HG03558 (cell line): Measurements from ENCODE around the gene RAP1GAP2.
"Not testable (repeated sequence)": the region's sequence is repeated elsewhere in the genome, so short reads cannot be mapped to it uniquely, and the experiment has no call there.

Experiments
- ATAC-seq: cut with Tn5 transposase; IDR thresholded peaks from one replicate; pipeline ENCODE4 v1.9.1; 2021; ENCODE audit warnings: moderate number of reproducible peaks; ENCODE audit not compliant: unreplicated experiment; ENCODE audit errors: extremely low read depth

RAP1GAP2 gene

DNA sequence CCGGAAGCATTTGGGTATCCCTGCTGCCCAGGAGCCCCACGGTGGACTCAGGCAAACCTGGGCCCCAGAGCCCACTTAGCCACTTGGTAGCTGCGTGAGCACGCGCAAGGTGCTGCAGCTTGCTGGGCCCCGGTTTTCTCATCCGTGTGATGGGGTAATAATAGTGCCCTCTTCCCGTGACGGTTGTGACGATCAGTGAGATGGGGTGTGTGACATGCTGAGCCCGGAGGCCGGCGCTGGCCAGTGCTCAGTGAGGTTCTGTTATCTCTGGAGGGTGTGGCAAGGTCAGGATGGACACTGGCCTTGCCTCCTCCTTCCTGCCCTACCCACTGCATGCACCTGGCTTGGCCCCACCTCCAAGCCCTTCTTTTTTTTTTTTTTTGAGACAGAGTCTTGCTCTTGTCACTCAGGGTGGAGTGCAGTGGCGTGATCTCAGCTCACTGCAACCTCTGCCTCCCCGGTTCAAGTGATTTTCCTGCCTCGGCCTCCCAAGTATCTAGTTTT lies 82.6 kb downstream of the RAP1GAP2 start:
- ATAC-seq: no peak

DNA sequence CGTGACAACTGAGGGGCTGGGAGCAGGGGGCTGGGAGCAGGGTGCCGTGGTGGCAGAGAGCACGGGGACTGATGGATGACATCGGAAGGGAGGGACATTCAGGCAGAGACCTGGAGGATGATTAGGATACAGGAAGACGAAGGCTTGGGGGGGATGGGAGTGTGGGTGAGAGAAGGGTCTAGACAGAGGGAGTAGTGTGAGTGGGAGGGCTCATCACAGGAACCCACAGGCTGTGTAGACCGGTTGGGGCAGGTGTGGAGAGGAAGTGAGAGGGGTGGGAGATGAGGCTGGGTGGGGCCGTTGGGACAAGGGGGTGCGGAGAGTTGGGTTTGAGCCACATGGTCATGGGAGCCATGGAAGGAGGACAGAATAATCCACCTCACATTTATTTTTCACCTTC lies 83.8 kb downstream of the RAP1GAP2 start:
- no peak for ATAC-seq

DNA sequence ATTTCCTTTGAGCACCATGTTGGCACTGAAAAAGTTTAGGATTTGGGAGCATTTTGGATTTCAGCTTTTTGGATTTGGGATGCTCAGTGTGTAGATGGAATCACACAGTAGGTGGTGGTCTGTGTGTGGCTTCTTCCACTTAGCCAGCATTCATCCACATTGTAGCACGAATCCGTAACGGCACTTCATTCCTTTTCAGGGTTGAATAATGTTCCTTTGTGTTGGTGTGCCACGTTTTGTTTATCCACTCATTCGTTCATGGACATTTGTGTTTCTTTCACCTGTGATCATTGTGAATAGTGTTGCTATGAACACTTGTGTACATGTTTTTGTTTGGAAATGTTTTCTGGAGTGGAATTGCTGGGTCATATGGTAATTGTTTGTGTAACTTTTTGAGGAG lies 85.1 kb downstream of the RAP1GAP2 start:
- no peak for ATAC-seq

DNA sequence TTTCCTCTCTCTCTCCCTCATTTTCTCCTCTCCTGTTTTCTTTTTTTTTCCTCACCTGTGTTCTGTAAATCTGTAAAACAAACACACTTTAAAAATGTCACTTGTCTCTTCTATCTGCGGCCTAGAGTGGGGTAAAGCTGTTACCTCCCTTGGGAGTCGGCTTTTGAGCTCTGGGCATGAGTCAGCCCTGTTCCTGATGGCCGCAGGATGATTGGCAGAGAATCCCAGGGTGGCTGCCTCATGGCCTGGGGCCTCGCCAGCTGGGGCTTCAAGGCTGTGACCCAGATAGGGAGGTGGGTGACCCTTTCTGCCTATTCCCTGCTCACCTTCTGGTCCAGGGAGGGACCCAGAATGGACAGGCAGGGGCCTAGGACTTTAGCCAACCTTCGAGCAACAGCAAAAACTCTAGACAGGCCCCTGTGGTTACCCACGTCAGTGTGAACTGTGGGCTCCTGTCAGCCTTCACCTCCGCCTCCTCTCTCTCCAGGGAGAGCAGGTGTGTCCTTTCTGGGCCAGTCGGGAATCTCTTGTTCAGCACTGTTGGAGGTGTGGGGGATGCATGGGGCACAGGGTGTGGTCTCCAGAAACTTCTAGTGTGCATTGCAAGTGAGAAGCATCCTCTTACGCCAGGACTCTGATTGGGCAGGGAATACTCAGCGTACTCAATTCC lies 87.4 kb downstream of the RAP1GAP2 start:
- ATAC-seq: no peak

DNA sequence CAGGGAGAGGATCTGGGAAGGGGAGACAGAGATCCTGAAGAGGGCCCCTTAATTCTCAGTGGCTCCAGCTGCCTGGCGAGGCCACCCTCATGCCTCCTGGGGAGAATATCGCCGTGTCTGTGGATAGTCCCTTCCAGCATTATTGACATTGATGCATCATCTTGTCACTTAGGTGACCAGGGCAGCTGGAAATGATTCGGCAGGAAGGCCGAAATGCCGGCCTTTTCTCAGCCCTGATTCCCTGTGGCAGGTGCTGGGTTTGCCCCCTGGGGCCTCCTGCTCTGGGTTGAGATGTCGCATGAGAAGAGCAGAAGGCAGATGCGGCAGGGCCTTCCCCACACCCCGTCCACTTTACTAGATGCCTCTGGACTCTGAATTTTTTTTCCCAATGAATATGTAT lies 89.5 kb downstream of the RAP1GAP2 start:
- no peak for ATAC-seq

DNA sequence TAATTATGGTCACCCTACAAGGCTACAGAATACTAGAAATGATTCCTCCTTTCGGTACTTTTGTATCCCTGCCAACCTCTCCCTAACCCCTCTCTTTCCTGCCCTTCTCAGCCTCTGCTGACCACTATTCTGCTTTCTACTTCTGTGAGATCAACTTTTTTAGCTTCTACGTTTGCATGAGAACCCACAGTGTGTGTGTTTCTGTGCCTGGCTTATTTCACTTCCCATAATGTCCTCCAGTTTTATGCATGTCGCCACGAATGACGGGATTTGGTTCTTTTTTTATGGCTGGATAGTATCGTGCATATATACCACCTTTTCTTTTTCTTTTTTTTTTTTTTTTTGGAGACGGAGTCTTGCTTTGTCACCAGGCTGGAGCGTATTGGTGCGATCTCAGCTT lies 92.1 kb downstream of the RAP1GAP2 start:
- ATAC-seq: no peak

DNA sequence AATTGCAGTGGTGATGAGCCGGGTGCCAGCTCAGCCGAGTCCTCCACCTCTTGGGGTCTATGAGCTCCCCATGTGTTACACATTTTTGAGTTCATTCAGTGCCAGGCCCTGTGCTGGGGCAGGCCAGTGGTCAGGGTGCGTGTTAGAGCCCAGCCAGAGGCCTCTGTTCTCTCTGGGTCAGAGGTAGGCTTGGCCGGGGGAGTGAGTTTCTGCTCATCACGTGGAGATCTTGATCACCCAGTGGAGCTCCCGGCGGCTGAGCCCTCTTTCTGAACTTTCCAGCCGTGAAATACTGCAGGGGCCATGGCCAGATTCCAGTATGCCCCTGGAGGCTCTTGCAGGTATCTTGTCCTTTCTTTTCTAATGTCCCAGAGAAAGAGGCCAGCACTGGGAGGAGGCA lies 93.0 kb downstream of the RAP1GAP2 start:
- ATAC-seq: no peak

DNA sequence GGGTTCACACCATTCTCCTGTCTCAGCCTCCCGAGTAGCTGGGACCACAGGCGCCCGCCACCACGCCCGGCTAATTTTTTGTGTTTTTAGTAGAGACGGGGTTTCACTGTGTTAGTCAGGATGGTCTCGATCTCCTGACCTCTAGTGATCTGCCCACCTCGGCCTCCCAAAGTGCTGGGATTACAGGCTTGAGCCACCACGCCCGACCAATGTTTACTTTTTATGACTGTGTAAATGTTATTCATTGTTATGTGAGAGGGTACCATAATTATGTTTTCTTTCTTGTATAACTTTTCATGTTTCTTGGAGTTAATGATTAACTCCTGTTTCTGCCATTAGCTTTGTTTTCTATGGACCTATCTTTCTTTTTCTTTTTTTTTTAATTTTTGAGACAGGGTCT lies 94.5 kb downstream of the RAP1GAP2 start:
- ATAC-seq: not testable (repeated sequence)

DNA sequence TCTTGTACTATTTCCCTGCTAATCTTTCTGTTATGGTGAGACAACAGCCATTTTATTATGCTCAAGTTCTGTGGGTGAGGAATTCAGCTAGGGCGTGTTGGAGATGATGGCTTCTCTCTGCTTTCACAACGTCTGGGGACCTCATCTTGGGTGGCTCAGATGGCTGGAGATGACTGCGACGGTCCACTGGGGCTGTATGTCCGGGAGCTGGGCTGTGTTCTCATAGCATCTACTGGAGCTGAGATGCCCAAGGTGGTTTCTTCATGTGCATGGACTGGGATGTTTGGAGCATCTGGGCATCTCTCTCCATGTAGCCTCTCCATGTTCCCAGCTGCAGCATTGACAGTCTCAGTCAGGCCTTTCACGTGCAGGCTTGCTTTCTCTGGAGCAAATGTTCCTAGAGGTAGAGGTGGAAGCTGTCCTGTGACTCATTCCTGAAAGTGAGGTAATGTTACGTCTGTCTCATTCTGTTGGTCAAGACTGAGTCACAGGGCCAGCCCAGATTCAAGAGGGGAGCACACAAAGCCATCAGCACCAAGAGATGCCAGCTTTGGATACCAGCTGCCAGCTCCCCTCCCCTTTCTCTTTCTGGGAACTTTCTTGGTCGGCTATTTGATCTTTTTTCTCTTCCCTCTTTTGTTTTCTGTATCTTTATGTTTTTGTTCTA lies 96.2 kb downstream of the RAP1GAP2 start:
- ATAC-seq: no peak

DNA sequence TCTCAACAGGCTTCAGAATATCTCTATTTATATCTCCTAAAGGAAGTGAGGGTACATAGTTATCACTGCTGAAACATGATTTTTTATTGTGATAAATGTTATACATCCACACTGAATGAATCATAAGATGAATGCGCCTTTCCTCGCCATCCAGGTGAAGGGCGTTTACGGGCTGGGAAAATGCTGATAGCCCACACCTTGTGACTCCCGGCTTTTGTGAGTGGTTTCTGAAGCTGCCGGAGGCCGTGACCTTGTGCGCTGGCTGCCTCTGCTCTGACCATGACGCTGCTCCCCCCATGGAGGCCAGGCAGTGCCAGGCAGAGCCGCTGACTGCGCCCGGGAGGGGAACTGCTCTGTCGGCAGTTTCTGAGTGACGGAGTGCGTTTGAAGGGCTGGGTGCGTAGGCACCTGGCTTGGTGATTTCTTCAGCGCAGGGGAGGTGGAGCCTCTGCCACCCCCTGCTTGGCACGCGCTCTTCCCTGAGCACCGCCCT lies 97.2 kb downstream of the RAP1GAP2 start:
- ATAC-seq: no peak

DNA sequence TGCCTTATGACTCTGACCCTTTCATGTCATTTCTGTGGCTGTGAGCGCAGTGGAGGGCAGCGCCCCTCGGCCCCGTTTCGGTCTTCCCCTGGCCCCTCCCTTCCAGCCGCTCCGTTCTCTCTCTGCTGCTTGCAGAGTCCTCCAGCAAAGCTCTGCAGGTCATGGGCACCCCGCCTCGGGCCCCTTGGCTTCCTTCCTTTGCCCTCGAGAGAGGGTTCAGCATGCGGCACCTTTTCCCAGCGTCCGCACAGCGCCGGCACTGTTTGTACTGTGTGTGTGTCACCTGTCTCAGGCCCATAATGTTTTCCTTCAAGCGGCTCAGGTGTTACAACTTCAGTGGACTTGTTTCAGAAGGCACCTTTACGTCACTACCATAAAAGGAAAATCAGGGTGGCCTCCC lies 98.5 kb downstream of the RAP1GAP2 start:
- no peak for ATAC-seq

DNA sequence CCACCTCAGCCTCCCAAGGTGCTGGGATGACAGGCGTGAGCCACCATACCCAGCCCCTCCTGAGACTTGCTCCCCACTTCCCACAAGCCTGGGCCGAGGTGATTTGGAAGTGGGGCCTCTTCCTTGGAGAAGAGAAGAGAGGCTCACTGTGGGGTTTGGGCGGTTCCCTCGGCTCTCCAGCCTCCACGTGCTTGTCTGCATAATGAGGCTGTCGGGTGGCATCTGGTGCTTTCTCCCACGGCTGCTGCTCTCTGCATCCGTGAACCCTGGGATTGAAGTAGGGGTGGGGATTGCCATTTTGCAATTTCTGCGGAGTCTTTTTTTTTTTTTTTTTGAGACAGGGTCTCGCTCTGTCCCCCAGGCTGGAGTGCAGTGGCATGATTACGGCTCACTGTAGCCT lies 101.4 kb downstream of the RAP1GAP2 start:
- ATAC-seq: no peak

DNA sequence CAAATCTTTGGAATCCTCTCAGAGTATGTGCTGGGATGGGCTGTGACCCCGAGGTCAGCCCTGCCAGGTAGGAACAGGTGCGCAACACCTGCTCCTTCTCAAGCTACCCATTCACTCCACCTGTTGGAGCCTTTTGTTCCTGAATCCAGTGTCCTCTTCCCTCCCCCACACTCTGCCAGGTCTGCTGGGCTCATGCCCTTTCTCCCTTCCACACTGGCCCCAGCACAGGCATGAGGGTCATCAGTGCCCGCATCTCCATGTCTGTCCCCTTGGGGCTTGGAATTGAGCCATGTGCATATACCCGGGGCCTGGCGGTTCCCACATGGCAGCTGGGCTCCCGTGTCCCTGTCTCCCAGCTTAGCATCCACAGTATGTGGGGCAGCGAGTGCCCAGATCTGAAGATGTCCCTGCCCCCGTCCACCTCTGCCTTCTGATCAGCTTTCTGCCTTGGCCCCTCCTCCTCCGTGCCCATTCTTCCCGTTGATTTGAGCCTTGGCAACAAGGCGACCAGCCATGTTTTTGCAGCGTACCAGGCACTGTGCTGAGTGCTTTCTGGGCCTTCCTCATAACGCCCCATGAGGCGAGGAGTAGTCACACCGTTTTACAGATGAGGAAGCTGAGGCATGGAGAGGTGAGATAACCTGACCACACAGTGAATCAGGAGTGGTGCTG lies 102.2 kb downstream of the RAP1GAP2 start:
- no peak for ATAC-seq

DNA sequence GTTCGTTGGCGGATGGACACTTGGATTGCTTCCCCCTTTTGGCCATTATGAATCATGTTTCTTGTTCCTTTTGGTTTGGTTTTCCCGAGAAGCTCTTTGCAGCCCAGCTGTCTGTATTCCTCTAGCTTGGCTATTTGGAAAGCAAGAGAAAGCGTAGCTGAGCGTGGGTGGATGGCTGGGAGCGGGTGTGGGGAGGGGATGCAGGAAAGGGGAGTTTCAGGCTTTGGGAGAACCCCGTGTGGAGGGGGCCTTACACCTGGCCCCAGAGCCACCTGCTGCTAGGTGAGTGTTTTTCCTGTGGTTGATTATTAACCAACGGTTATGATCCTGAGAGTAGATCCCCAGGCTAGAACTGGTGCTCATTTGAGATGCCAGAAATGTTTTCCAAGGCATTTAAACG lies 103.7 kb downstream of the RAP1GAP2 start:
- ATAC-seq: no peak

DNA sequence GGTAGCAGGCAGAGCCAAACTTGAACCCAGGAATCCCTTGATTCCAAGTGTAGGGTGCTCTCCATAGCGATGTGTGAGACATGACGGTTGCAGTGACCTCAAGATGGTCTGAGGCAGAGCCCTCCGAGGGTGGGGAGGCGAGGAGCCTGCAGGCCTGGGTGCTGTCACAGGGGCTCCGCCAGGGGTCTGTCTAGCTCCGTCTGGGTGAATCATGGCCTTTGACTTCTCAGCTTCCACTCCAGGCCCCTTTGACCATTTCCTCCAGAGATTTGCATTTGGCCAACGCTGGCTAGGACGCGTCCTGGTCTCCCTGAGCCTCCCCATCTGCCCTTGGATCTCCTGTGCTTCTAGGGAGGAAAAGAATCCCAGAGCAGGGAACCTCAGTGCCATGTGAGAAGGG lies 104.6 kb downstream of the RAP1GAP2 start:
- ATAC-seq: no peak

DNA sequence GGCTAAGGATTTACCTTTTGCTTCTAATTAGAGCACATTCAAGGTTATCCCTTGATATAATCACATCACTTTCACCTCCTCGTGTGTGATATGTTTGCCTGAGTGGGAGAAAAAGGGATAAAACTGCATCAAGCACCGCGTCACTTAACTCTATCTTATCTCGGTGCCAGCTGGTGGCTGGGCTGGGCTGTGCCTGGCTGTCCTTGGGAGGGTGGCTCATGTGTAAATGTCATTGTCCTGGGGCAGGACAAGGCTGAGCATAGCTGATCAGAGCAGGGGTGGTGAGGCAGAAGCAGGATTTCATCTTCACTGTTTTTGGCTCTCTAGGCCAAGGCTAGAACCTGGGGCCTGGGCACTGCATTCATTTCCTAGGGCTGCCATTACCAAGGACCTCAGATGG lies 105.3 kb downstream of the RAP1GAP2 start:
- ATAC-seq: no peak

DNA sequence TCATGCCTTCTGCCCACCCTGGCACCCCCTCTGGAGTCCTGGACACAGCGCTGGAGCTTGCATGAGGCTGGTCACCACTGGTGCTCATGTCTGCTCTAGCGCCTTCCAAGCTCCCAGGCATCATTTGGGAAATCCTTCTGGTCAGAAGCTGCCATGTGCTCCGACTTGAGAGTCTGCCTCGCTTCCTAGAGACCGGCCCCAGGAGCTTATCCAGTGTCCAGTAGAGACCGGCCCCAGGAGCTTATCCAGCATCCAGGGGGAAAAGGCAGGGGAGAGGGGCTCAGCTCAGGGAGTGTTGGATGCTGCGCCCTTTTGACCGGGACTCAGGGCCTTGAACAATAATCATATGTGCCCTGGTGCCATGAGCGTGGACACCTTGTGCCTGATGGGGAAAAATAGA lies 106.3 kb downstream of the RAP1GAP2 start:
- ATAC-seq: no peak

DNA sequence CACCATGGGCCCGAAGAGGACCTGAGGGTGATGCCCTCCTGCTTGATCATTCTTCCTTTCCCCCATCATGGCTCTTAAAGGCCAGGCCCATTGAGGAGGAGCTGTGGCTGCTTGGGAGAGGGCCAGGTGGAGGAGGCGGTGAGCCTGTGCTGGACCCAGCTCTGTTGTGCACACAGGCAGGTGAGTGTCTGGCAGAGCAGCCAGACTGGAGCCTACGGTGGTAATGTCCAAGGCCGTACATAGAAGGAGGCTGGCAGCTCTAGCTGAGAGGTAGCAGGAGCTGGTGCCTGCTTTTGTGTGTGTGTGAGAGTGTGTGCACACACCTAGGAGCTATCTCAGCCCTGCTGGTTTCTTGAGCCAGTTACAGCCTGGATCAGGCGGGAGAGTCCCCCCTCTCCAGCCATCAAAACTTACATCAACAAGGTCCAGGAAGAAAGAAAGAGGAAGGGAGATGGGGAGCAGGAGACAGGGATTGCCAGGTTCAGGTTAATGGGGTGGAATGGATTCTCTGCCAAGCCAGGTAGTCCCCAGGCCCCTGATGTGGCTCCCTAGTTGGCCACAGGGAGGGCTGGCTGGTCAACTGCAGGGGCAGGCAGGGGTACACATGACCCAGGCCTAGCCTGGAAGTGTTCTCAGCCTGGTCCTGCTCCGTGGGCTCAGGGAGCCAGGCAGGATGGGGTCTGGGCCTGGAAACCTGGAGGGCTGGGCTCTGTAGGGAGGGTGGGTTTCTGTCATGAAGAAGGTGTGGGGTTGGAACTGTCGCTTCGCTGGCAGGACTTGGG lies 107.1 kb downstream of the RAP1GAP2 start:
- no peak for ATAC-seq

DNA sequence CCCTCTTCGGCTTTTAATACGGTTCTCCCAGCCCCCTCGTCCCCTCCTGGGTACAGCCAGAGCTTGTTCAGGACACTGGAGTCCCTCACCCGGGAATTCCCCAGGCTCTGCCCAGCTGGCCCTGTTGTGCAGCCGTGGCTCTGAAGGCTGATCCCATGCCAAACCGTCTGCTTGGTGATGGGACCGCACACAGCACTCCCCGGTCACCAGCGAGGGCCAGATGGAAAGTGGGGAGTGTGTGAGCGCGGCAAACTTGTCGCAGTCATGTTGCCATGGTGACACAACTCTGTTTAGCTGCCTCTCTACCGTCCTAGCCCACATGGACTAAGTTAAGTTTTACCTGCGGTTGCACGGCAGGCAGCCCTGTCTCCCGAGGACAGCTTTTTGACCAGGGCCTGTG lies 107.9 kb downstream of the RAP1GAP2 start:
- no peak for ATAC-seq

DNA sequence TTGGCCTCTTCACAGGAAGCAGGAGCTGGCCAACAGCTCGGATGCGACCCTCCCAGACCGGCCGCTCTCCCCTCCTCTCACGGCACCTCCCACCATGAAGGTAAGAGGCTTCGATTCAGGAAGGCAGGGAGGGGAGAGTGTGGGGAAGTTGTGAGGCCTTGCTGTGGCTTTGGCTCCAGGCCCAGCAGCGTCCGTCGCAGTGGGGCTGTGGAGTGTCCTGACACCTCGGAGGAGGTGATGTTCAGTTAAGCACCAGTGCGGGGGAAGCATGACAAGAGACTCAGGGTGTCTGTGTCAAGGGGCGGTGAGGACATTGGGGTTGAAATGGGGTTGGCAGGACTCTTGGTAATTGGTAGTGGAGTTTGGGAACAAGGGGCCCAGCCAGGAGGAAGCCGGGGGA lies 109.0 kb downstream of the RAP1GAP2 start:
- ATAC-seq: no peak
